ENCODE data around the gene ATP23.

The ATP23 gene, protein sequence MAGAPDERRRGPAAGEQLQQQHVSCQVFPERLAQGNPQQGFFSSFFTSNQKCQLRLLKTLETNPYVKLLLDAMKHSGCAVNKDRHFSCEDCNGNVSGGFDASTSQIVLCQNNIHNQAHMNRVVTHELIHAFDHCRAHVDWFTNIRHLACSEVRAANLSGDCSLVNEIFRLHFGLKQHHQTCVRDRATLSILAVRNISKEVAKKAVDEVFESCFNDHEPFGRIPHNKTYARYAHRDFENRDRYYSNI

DNA sequence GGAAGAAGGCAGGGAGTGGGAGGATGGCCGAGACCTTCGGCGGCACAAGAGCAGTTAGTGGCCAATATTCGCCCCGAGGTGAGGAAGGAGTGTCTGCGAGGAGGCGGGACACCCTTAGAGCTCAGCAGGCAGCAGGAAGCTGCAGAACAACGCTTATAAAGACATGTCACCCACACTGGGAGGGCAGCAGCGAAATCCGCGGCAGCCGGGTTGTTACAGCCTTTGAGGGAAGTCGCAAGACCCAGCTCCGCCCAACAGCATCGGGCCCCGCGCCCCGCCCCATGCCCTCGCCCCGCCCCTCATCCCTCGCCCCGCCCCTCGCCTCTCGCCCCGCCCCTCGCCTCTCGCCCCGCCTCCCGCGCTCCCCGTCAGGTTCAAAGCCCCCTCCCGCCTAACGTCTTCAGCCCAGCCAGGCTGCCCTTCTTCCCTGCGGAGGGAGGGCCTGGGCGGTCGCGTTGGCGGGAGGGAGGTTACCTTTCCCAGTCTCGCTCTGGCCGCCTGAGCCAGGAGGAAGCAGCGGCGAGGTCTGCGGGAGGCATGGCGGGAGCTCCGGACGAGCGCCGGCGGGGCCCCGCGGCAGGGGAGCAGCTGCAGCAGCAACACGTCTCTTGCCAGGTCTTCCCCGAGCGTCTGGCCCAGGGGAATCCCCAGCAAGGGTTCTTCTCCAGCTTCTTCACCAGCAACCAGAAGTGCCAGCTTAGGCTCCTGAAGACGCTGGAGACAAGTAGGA is at the start of gene ATP23:
Gene ATP23, plus strand, starts transcription at position 403 of the 730 bp plus-strand sequence. Its CDS starts 135 bp downstream, at position 538.
- DNase-seq: peak; percentile 94

DNA sequence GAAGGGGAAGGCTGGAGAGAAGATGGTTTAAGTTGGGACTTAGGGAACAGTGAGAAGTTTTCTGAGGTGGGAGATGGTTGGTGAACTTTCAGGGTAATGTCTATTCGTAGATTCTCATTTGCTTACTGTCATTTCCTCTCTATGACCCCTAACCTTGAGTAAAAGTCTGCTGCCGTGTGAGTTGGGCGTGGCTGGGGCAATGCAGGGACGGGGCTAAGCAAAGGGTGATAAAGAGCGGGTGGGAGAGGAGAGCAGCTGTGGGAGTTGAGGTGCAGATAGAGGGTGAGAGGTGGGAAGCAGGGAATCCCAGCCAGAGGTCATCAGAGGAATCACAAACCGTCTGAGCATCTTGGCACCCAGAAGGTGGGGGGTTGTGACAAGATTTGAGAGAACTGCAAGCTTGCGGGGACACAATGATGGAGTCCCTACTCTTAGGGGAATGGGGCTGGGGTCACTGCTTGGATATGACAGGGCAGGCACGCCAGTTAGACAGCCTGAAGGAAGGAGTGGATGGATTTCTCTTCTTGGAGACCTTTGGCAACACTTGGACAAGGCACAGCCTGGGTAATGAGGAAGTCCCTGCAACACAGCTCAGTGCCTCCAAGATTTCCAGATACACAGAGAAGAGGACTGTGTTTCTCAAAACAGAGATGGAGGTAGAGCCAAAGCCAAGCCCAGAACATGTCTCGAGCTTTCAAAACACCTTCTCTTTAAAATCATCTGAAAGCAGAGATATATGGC is 49.0 kb upstream of the ATP23 start:
- no peak for DNase-seq

DNA sequence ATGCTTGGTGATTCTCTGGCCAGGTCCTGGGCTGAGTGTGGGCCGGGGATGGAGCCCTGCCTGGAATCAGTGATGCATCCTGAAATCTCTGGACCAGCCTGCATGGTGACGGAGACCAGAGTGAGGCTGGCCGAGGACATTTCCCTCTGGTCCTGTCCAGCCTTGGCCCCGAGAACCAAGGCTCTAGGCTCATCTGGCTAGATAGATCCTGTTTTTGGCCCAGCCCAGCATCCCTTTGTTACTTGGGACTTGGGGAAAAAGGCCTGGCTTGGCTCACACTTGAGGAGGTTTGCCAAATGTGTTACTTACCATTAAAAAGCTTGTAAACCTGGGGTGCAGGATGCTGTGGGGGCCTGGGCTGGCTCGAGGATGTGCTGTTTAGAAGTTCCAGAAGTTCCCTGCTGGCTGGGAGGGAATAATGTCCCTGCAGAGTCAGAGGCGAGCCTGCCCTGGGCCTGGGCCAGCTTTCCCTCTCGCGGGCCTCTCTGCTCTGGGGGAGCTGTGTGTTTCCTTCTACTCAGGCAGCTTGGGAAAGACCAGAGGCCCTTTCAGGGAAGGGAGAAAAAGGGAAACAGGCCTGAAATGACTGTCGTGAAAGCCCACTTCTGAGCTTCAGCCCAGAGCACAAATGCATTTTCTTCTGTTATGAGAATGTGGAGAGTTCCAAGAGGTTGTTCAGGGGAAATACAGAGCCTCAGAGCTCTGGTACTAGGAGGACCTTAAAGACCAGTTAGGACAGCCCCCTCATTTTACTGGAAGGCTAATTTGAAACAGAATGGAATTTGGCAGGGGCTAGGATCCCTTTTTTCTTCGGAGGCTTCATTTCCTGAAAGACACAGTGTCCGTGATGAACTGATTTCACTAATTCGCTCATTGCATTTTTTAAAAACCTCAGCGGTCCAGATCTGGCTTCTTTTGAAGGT is 47.7 kb upstream of the ATP23 start:
- DNase-seq: no peak

DNA sequence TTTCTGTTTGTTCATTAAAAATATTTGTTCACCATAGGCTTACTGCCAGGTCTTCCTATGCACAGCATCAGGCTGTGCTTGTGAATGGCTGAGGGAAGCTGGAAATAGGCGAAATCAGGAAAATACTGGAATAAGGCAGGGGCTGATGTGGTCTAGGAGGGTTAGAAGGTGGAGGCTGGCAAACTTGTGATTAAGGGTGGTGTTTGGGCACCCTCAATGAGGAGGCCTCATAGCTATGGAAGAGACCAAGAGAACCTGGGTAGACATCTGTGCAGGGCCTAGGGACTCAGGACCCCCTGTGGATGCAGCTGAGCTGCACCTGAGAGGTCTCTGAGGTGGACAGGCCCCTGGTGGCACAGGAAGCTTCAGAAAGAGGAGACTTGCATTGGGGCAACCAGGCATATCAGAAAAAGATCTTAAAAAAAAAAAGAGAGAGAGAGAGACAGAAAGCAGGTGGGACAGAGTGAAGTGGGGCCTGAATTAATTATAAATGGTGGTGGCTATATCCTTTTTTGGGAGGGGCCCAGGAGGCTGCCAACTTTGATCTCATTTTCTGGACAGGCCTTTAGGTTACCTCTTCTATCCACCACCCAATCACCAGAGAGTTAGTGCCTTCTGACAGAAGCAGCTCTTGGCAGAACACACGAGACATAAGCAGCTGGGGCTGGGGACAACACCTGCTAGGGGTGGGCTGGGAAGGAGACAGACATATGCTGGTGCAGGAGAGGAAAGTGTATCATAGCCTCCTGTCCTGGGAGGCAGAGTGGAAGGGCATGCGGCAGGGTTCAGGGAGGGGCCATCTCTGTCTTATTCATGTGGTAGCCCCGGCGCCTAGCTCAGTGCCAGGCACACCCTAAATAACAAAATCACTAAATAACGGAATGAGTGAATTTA is 46.7 kb upstream of the ATP23 start:
- peak; percentile 24 for DNase-seq

DNA sequence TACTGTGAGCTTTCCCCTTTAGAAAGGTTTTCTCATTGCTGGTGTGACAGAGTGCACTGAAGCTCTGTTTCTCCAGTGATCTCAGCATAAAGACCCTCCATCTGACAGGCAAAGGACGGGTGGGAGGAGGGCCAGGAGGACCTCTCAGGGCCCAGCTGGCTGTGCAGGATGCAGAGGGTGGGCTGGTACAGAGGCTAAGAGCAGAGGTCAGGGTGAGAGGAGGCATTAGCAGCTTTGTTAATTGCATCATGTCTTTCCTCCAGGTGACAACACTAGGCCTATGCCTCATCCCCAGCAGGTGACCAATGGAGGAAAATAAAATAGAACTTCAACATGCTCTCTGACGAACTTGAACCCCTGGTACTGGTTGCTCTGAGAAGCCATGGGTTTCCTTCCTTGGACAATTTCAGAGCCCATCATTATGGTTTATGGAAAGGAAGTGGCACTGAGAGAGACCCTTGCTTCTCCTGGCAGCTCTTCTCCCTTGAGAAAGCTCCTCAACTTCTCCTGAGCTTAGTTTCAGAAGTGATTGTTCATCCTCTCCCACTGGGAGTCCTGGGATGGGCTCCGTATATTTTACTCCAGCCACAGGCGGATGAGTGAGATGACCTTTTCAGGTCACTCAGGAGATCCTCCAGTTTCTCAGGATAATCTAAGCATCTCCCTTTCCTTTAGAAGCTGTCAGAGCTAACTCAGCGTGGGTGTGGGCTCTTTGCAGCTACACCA is 45.8 kb upstream of the ATP23 start:
- no peak for DNase-seq

DNA sequence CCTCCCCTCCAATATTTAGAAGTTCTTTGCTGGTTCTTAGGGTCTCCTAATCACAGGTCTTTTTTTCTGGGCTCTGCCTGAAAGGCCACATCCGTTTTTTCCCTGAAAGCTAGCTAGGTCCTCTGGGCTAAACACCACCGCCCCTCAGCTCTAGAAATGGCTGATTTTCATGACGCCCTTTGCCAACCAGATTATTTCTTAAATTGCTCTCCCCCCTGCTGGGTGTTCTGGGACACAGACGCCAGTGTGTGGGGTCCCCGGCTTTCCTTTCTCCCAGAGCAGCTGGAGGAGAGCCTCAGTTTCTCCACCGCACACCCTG is 45.3 kb upstream of the ATP23 start:
- no peak for DNase-seq

DNA sequence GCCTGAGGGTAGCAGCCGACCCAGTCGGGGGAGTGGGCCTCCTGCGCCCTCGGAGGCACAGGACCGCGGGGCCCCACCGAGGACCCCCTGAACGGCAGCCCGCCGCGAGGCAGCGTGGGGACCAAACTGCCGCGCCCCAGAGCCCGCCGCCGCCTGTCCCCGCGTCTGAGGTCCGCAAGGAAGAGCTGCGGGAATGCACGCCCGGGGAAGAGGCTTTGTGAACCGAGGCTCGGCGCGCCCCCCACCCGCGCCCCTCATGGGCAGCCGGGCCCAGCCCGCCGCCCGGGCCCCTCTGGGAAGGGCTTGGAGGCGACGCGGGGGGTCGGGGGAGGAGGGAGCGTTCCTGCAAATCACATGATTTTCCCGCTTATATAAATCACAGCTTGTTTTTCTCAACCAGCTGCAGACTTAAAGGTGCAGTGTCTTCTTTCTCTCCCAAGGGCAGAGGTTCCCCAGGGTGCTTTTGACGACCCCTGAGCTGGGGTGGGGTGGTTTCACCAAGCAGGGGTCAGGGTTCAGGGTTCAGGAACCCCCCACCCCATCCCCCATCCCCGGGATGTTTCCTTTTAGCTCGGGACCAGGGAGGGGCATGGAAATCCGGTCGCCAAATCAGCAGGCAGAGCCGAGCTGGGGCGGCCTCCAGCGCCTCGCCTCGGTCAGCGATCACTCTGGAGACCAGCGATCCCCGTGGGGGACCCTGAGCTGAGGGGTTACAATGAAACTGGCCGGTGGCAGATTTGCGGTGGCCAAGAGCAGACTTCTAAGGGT is 44.7 kb upstream of the ATP23 start:
- DNase-seq: peak; percentile 27

DNA sequence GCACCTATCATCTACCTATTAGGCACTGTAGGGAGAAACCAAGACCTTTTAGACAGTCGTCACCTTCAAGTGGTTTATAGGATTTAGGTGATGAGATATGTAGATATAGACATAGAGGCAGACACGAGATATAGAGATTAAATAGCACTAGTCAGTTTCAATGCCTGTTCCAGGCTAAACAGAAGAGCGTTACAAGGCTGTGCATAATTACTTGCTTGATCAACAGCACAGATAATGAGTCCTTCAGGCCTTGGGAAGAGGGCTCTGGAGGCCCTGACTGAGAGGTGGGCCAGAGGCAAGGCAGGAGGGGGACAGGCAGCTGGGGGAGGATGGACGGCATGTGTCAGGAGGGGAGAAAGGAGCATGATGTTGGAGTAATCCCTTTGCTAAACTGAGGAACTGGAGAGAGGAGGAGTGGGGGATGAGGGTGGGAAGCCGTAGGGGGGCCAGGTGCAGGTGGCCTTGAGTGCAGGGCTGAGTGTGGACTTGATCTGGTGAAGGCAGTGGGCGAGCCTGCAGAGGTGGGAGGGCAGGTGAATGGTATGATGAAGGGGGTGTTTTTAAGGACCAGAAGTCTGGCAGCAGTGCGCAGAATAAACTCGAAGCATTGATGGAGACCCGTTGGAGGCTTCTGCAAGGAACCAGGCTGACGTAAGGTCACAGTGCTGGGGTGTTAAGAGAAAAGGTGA is 43.9 kb upstream of the ATP23 start:
- DNase-seq: peak; percentile 27

DNA sequence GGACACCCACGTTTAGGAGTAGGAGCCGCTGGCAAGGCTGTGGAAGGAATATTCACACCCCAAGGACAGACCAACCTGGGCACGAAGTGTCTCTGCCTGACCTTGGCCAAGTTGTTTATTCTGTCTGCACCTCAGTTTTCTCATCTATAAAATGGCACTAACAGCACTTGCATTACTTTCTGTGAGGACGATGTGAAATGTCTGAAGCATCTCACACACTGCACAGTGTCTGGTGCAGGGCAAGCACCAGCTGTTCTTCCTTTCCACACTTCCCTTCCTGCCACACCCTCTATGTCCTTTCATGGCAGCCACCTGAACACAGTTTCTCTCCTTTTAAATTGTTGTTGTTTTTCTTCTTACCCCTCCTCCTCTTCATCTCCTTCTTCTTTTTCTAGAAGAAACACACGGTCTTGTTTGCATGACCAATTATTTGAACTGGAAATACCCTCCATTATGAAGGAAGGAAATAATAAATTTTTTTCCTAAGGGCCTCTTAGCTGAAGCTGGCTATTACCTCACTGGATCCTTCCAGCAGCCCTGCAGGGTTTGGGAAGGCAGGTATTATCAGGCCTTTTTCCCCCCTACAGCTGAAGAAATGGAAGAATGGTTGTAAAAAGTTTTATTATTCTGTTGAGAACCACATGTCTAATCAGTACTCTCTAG is 42.9 kb upstream of the ATP23 start:
- no peak for DNase-seq

DNA sequence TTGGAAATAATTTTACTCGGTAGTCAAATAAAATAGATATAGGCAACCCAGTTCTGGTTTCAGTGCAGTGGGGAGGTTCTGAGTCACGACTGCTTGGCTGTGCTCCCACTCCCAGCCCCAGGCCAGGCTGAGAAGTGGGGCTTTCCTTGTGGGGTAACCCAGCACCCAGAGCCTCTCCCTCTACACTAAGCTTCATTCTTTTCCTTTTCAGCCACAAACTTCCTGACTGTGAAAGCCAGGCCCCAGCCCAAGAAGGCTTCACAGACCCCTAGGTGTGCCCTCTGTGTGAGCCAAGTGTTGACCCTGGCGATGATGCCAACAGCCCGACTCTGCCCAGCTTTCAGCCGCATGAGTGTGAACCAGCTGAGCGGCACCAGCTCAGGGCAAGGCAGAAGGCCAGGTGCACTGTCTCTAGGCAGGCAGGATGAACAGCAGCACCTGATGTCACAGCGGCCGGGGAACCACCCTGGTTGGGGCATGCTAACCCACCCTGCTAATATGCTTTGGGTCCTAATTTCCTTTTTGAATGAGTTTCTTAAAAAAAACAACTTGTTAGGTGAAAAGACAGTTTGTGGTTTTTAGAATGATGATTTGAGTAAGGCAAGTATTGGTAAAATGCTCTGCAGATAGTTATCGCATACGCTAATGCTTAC is 42.2 kb upstream of the ATP23 start:
- DNase-seq: no peak

DNA sequence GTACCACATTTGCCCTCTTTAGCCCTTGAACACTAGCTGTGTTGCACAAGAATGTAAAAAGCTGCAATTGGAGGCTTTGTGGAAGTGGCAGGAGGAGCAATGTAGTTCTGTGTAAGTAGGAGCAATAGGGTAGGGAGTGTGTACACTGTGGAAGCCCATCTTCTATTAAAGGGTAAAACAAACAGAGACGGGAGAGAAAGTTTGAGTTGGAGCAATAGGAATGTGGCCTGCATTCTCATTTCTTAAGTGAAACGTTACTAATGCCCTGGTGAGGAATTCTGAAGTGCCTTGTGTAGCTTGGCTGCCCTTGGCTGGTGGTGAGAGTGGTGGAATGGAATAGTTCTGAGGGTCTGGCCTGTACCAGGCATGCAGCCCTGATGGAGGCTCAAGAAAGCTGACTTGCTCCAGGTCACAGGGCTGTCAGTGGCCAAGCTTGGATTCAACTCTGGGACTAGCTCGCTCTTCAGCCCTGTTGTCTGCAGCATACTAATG is 38.8 kb upstream of the ATP23 start:
- no peak for DNase-seq

DNA sequence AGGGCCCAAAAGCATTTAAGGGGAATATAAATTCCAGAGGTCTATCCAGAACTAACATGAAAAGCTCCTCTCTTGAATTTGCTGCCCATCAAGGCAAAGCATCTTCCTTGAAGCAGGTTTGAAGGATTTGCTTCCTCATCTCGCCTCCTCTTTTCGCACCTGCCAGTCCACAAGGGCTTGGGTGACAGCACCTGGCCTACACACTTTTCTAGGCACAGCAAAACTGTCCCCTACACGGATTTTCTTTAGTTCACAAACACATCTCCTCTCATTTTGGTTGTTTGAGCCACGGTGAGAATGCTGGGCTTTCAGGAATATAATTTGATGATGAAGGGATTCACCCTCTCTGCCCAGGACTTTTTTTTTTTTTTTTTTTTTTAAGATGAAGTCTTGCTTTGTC is 36.9 kb upstream of the ATP23 start:
- no peak for DNase-seq

DNA sequence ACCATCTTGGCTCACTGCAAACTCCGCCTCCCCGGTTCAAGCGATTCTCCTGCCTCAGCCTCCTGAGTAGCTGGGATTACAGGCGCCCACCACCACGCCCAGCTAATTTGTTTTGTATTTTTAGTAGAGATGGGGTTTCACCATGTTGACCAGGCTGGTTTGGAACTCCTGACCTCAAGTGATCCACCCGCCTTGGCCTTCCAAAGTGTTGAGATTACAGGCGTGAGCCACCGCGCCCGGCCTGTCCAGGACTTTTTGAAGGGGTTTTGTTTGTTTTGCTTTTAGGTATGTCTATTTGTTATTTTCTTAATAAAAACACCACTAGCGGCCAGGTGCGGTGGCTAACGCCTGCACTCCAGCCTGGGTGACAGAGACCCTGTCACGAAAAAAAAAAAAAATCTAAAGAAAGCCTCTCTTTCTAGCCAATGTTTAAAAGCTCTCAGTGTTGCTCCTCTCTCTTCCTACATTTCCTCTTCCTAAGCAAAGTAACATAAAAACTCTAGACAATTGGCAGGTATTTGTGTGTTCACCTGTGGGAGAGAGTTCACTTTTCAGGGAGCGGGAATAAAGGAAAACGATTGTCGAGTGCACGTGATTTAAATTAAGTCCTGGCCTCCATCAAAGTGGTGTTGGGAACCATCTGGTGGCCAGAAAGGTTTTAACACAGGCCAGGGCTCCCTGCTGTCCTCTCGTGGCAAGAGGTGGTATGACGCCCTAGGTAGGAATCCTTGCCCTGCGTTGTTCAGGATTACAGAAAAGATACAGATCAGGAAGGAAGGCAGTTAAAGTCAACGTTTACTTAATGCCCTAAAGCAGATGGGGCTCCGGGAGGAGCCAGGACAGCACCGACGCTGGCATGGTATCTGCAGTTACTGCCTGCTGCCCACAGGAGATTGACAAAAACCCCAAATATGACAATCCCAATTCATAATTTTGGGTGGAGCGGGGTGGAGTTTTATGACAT is 36.2 kb upstream of the ATP23 start:
- peak; percentile 86 for DNase-seq

DNA sequence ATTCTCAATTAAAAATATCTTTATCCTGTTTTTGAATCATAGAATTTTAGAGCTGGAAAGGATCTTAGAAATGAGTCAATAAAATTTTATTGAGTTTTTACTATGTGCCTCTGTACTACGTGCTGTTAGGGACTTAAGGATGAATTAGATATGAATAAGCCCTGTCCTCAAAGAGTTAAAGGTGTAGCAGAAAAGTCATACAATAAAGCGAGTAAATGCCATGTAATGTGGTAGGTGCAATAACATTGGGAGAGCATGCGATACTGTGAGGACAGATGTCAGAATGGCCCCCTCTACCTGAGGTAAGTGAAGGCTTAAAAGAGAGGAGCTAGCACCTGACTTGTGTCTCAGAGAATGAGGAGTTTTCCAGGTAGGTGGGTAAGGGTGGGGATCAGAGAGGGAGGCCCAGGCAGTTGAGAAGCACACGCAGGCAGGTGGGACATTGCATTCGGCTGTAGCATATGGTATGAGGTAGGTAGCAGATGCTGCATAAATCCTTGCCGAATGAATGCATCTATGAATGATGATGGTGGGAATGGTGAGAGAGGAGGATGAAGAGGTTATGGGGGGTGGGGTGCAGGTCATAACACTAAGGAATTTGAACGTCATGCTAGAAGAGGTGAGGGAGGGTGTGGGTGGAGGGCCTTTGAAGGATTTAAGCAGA is 35.4 kb upstream of the ATP23 start:
- DNase-seq: no peak

DNA sequence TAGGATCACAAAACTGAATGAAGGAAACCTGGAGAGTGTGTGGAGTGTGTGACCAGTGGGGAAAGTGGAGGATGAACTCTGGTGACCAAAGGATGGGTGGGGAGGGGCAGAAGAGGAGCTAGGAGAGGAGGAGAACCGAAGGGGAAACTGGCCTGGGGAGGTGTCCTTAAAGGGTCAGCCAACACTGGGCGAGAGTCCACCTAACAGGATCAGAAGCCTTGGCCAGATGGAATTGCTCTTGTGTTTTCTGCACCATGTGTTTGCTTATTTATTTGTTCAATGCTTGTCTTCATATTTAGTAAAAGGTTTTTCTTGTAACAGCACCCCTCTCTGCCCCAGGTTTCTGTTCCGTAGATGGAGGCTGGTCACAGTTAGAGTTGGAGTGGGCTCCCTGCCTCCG is 34.5 kb upstream of the ATP23 start:
- no peak for DNase-seq

DNA sequence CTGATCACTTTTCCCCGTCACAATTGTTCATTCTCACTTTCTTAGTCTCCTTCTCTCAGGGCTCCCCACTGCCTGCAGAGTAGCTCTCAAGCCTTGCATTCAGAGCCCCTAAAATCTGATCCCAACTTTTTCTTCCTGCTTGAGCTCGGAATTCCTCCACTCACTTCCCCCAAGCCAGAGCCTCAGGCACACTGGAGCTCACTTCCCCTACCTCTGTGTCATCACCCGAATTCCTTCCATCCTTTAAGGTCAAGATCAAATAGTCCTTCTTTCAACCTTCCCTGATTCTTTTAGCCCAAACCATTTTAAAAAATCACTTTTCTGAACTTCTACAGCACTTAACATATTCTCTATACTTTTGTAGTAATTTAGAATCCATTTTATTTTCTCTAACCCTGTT is 34.1 kb upstream of the ATP23 start:
- DNase-seq: no peak

DNA sequence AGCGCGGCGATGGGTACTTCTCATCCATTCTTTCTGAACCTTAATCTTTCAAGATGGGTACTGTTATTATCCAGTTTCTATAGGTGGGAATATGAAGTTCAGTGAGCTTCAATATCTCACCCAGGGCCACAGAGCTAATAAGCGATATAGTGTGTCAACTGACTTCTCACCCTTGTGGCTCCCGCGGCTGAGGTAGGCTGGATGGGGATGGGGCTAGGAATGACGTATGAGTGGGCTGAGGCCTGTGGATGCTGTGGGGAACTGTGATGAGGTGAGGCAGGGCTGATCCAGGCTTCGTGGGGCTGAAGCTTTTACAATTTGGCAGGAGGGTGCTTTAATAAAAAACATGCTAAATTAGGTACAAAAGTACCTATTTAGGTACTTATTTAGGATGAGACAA is 32.9 kb upstream of the ATP23 start:
- DNase-seq: no peak
